Liver (tissue), 9 donors: ENCODE data around the gene NUDT4. TPM values are rescaled to one million over a fixed set of nuclear protein-coding genes. Genes with fewer than 3 reads are reported as not detected.

ENCODE experiments used
- DNase-seq: peaks from one replicate; pipeline ENCODE4 v3.0.0-alpha.2; 2017; ENCODE audit warnings: low spot score
- H3K27ac ChIP-seq, 2 donors: one replicate each; pipeline ENCODE4 v1.7.0; 2013; ENCODE audit warnings: inconsistent platforms in 2 of 2, low read length in 2 of 2, control low read depth in 1 of 2, low read depth in 1 of 2, mild to moderate bottlenecking in 1 of 2
- H3K27me3 ChIP-seq, 4 donors: one replicate each; pipeline versions ENCODE4 v1.6.1 to v1.7.0; 2013; ENCODE audit warnings: low read length in 3 of 4, inconsistent platforms in 1 of 4, mild to moderate bottlenecking in 1 of 4, moderate library complexity in 1 of 4; ENCODE audit not compliant: control insufficient read depth in 4 of 4, insufficient read depth in 4 of 4
- H3K36me3 ChIP-seq, 4 donors: one replicate each; pipeline versions ENCODE4 v1.6.1 to v1.7.0; 2013; ENCODE audit warnings: low read length in 3 of 4, mild to moderate bottlenecking in 3 of 4, low read depth in 1 of 4, moderate library complexity in 1 of 4; ENCODE audit not compliant: control insufficient read depth in 4 of 4, insufficient read depth in 3 of 4
- H3K4me1 ChIP-seq, 4 donors: one replicate each; pipeline versions ENCODE4 v1.6.1 to v1.7.0; 2013; ENCODE audit warnings: low read length in 3 of 4, mild to moderate bottlenecking in 3 of 4, moderate library complexity in 1 of 4; ENCODE audit not compliant: control insufficient read depth in 4 of 4, insufficient read depth in 4 of 4
- H3K4me3 ChIP-seq, 3 donors: one replicate each; pipeline versions ENCODE4 v1.6.1 to v1.7.0; 2013; ENCODE audit warnings: low read length in 3 of 3, control low read depth in 1 of 3, low read depth in 1 of 3, mild to moderate bottlenecking in 1 of 3
- H3K9ac ChIP-seq, 2 donors: one replicate each; pipeline ENCODE4 v1.7.0; 2013; ENCODE audit warnings: low read length in 2 of 2, mild to moderate bottlenecking in 2 of 2, moderate library complexity in 2 of 2, control low read depth in 1 of 2, low read depth in 1 of 2
- H3K9me3 ChIP-seq, 4 donors: one replicate each; pipeline versions ENCODE4 v1.6.1 to v1.7.0; 2013; ENCODE audit warnings: low read length in 3 of 4; ENCODE audit not compliant: control insufficient read depth in 4 of 4
- ATF3 ChIP-seq: IDR thresholded peaks from 2 replicates; pipeline ENCODE4 v1.6.1; 2016; ENCODE audit warnings: antibody characterized with exemption
- FOXA1 ChIP-seq: IDR thresholded peaks from 2 replicates; pipeline ENCODE4 v1.6.1; 2016; ENCODE audit warnings: antibody characterized with exemption
- GABPA ChIP-seq, 2 donors: IDR thresholded peaks in 1 of 2; conservative IDR thresholded peaks in 1 of 2; 2 replicates each; pipeline ENCODE4 v1.6.1; 2016; ENCODE audit warnings: antibody characterized with exemption in 2 of 2, mild to moderate bottlenecking in 1 of 2, moderate library complexity in 1 of 2
- HNF4A ChIP-seq, 2 donors: conservative IDR thresholded peaks; 2 replicates each; pipeline ENCODE4 v1.6.1; 2016; ENCODE audit warnings: antibody characterized with exemption in 2 of 2, mild to moderate bottlenecking in 2 of 2
- HNF4G ChIP-seq: IDR thresholded peaks from 2 replicates; pipeline ENCODE4 v1.6.1; 2016; ENCODE audit warnings: antibody characterized with exemption
- RAD21 ChIP-seq, 2 donors: IDR thresholded peaks; 2 replicates each; pipeline ENCODE4 v1.6.1; 2016; ENCODE audit warnings: antibody characterized with exemption in 2 of 2, mild to moderate bottlenecking in 2 of 2
- SP1 ChIP-seq: IDR thresholded peaks from 2 replicates; pipeline ENCODE4 v1.6.1; 2018; ENCODE audit warnings: antibody characterized with exemption, mild to moderate bottlenecking
- YY1 ChIP-seq: IDR thresholded peaks from 2 replicates; pipeline ENCODE4 v1.6.1; 2016; ENCODE audit warnings: antibody characterized with exemption, mild to moderate bottlenecking
- ZBTB33 ChIP-seq: IDR thresholded peaks from 2 replicates; pipeline ENCODE4 v1.6.1; 2016; ENCODE audit warnings: antibody characterized with exemption
- WGBS: extraction: QIAGEN DNeasy Blood & Tissue Kit; methylation state at CpG from one replicate; pipeline ENCODE4 v1.1.7; 2013; 5-methylcytosine and 5-hydroxymethylcytosine counted together
- polyA plus RNA-seq, 2 donors: library from polyadenylated mRNA; stranded (reverse) in 1 of 2; unstranded in 1 of 2; fragments of 200-250 nt in 1 of 2; fragments of >200 nt in 1 of 2; fragmentation: Nextera tagmentation in 1 of 2; extraction: Ambion mirVana in 1 of 2; gene quantifications; one replicate each; pipeline versions ENCODE4 v1.2.1 to v1.2.3, GENCODE V29; 2013 to 2015
- total RNA-seq, 2 donors: library from RNA; depleted of rRNA; stranded (reverse); fragments of >200 nt; gene quantifications; one replicate each; pipeline ENCODE4 v1.2.3, GENCODE V29; 2014
- donor health status: healthy.
- donor health status: healthy.
- donor health status: healthy.
- donor health status: healthy.
- donor health status: healthy.

Gene NUDT4
- total and polyA plus RNA-seq, 4 donors, result 8.9 to 141 (median 11.9) TPM

- no peaks in the 10 kb centered on the region for H3K27me3 ChIP-seq
- H3K4me1 ChIP-seq, result no peaks in the 10 kb centered on the region
- H3K9ac ChIP-seq, result no peak overlapping the region
- TF ChIP-seq HNF4G (no peak), FOXA1 (no peak), YY1 (no peak), ZBTB33 (no peak), SP1 (no peak)
- H3K36me3 ChIP-seq, result no peaks in the 10 kb centered on the region
- no peak for DNase-seq
- 93% methylated on average over 5 of the region's 5 CpGs for WGBS
- no peak overlapping the region for H3K27ac ChIP-seq
- no peaks in the 10 kb centered on the region for H3K9me3 ChIP-seq
- no peak overlapping the region for H3K4me3 ChIP-seq
These were observed 75.9 kb downstream of the NUDT4 start for GRCh38 chr12:93453633-93454032.

- no peaks in the 10 kb centered on the region for H3K27me3 ChIP-seq
- H3K9ac ChIP-seq, result no peak overlapping the region
- WGBS, result 73% methylated on average over 2 of the region's 2 CpGs
- H3K27ac ChIP-seq, result no peak overlapping the region
- no peak for TF ChIP-seq GABPA (IDR thresholded peaks at IDR 0.05 in 1 of 2, conservative IDR thresholded peaks at IDR 0.05 in 1 of 2)
- TF ChIP-seq HNF4A (conservative IDR thresholded peaks at IDR 0.05), result no peak
- TF ChIP-seq FOXA1, result no peak
- no peak for TF ChIP-seq ZBTB33
- TF ChIP-seq YY1, result no peak
- no peak for TF ChIP-seq RAD21 (IDR thresholded peaks at IDR 0.05)
- no peak for TF ChIP-seq ATF3
- H3K4me1 ChIP-seq, result no peaks in the 10 kb centered on the region
- no peak for DNase-seq
- no peaks in the 10 kb centered on the region for H3K36me3 ChIP-seq
- H3K9me3 ChIP-seq, result no peaks in the 10 kb centered on the region
- H3K4me3 ChIP-seq, result no peak overlapping the region
These were observed 78.4 kb downstream of the NUDT4 start for GRCh38 chr12:93456077-93456476.

Other genes starting within 250 kb of the NUDT4 start
- gene UBE2N, start 64.0 kb downstream of the NUDT4 start, total RNA-seq, result 10 to 100 TPM; 13.9 to 63.7 TPM
- 10 to 100 TPM; 24.7 to 40.4 TPM for gene UBE2N, start 64.0 kb downstream of the NUDT4 start, polyA plus RNA-seq
- gene MRPL42, start 89.6 kb downstream of the NUDT4 start, total RNA-seq, result 10 to 100 TPM; 32.5 to 34.1 TPM
- 10 to 100 TPM; 20.4 to 38.8 TPM for gene MRPL42, start 89.6 kb downstream of the NUDT4 start, polyA plus RNA-seq
- 10 to 100 TPM; 22.7 to 66.3 TPM for gene SOCS2, start 194.8 kb downstream of the NUDT4 start, total RNA-seq
- gene SOCS2, start 194.8 kb downstream of the NUDT4 start, polyA plus RNA-seq, result 10 to 100 TPM in 1 of 2 donors, 1 to 10 TPM in 1; 7.0 to 46.1 TPM